GM12875 (cell line): ENCODE results near the gene CTRL.

ENCODE experiments used
- H3K4me3 ChIP-seq: one replicate; pipeline ENCODE4 v1.5.1; 2011; ENCODE audit warnings: low read depth, low read length, control low read depth
- CTCF ChIP-seq: IDR thresholded peaks from 2 replicates; pipeline ENCODE4 v1.5.1; 2011; ENCODE audit warnings: low read depth, mild to moderate bottlenecking, control low read depth, inconsistent platforms, low read length, moderate library complexity, borderline replicate concordance; ENCODE audit not compliant: insufficient read depth

The CTRL gene

GRCh38 chr16:67893743-67894399 lies 37.8 kb downstream of the CTRL start:
- no peak for TF ChIP-seq CTCF
- peak overlapping the region; percentile 93 for H3K4me3 ChIP-seq

GRCh38 chr16:67892899-67893742 lies 38.5 kb downstream of the CTRL start, which contains the start of gene PSKH1:
Gene PSKH1, plus strand, starts transcription at chr16:67893254. Its CDS starts 15,496 bp downstream, at chr16:67908750.
- no peak for TF ChIP-seq CTCF
- H3K4me3 ChIP-seq = peak within 1 kb of the TSS; percentile 93

GRCh38 chr16:67892375-67892774 lies 39.3 kb downstream of the CTRL start:
- peak overlapping the region; percentile 30 for H3K4me3 ChIP-seq
- no peak for TF ChIP-seq CTCF

- no peak for TF ChIP-seq CTCF
- no peak overlapping the region for H3K4me3 ChIP-seq
Observed at GRCh38 chr16:67888331-67888730, 43.3 kb downstream of the CTRL start.

- TF ChIP-seq CTCF = no peak
Observed at GRCh38 chr16:67886387-67886786, 45.3 kb downstream of the CTRL start.

GRCh38 chr16:67885976-67886375 lies 45.7 kb downstream of the CTRL start:
- no peak for TF ChIP-seq CTCF
- no peak overlapping the region for H3K4me3 ChIP-seq

More at GRCh38 chr16:67886387-67886786, 45.3 kb downstream of the CTRL start:
- H3K4me3 ChIP-seq = no peak overlapping the region

- H3K4me3 ChIP-seq = no peak overlapping the region
- TF ChIP-seq CTCF = no peak
Observed at GRCh38 chr16:67885545-67885944, 46.1 kb downstream of the CTRL start.
